Activated CD8-positive, alpha-beta T cell treated with anti-CD3 and anti-CD28 coated beads, Interleukin-2, amount 10 ng/mL, durations not matched to agents 7 days and 5 days (primary cell): ENCODE data around the gene FAM9A. TPM values are rescaled to one million over a fixed set of nuclear protein-coding genes. Genes with fewer than 3 reads are reported as not detected.

Experiments
- ATAC-seq: fragments of 150-1000 bp; cut with Tn5 transposase; one replicate; pipeline ENCODE4 v1.10.0; 2021; ENCODE audit warnings: moderate library complexity
- CTCF ChIA-PET: fragments of 350-600 bp; sonication (Branson Sonifier 250); formaldehyde crosslinking; loops from one replicate; lab custom pipeline; 2021; ENCODE audit warnings: antibody characterized with exemption; lab: Charles Lee
- POLR2A ChIA-PET: fragments of 350-600 bp; sonication (Branson Sonifier 250); formaldehyde crosslinking; loops from one replicate; lab custom pipeline; 2021; ENCODE audit warnings: antibody characterized with exemption; lab: Charles Lee
- DNase-seq: peaks from one replicate; pipeline ENCODE4 v3.0.0-alpha.2; 2020
- H3K27ac Mint-ChIP-seq: one replicate; pipeline ENCODE4 v1.8.0; 2021; ENCODE audit warnings: mild to moderate bottlenecking, mixed read lengths
- H3K27me3 Mint-ChIP-seq: one replicate; pipeline ENCODE4 v1.8.0; 2021; ENCODE audit warnings: low read depth, mixed read lengths
- H3K36me3 Mint-ChIP-seq: one replicate; pipeline ENCODE4 v1.8.0; 2021; ENCODE audit warnings: low read depth, mixed read lengths
- H3K4me1 Mint-ChIP-seq: one replicate; pipeline ENCODE4 v1.8.0; 2021; ENCODE audit warnings: low read depth, mixed read lengths
- H3K4me3 Mint-ChIP-seq: one replicate; pipeline ENCODE4 v1.8.0; 2021; ENCODE audit warnings: mild to moderate bottlenecking, mixed read lengths
- H3K9me3 Mint-ChIP-seq: one replicate; pipeline ENCODE4 v1.8.0; 2022; ENCODE audit warnings: mixed read lengths; ENCODE audit not compliant: insufficient read depth
- total RNA-seq, 2 experiments: library from RNA; stranded (reverse); gene quantifications; one replicate each; pipeline ENCODE4 v1.2.3, GENCODE V29; 2021

Gene FAM9A
- not detected for total RNA-seq

DNA sequence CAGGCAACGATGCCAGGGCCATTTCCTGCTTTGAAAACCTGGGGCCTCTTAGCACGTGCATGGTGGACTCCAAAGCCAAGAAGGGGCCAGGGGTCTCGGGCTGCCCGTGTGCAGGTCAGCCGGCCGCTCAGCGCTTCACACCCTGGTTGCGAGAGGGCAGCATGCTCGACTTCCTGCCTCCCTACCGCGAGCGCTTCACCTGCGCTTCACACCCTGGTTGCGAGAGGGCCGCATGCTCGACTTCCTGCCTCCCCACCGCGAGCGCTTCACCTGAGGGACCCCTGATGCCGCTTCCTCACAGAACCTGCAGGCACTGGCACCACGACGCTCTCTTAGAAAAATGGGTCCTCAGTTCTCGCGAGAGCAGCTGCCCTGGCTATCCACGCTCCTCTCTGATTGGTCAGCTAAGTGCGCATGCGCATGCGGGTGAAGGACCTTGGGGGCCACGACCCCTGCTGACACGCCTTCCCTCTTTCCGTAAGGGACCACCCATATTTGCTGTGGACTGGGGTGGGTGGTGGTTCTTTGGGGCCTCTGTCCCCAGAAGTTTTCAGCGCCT is at the start of gene FAM9A:
Gene FAM9A (minus strand): TSS at position 343 of the 559 bp plus-strand sequence. CDS start 1,212 bp downstream, outside the sequence.
- Mint-ChIP-seq H3K27me3 (no peaks in the 10 kb centered on the region), H3K36me3 (no peaks in the 10 kb centered on the region), H3K27ac (no peak within 1 kb of the TSS), H3K9me3 (no peaks in the 10 kb centered on the region), H3K4me3 (no peak within 1 kb of the TSS), H3K4me1 (no peaks in the 10 kb centered on the region)
- ATAC-seq: no peak
- ChIA-PET POLR2A (no interaction called here), CTCF (no interaction called here)
- DNase-seq: no peak

DNA sequence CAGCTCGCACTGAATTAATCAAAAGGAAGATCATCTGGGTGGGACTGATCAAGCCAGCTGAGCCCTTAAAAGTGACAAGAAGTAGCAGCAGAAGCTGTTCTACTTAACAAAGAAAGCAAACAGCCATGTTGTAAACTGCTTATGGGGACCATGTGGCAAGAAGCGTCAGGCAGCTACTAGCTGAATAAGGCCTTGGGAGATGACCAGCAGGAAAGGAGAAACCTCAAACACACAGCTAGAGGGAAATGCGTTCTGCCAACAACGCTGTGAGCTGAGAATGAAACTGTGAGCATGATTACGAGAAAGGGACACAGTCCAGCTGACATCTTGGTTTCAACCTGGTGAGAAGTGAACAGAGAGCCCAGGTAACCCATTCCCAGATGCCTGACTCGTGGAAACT is 49.3 kb upstream of the FAM9A start:
- H3K27ac Mint-ChIP-seq: no peak overlapping the region
- peaks cover 2% of the 10 kb centered on the region for H3K27me3 Mint-ChIP-seq
- ATAC-seq (no peak), DNase-seq (no peak)
- H3K36me3 Mint-ChIP-seq: no peaks in the 10 kb centered on the region
- H3K9me3 Mint-ChIP-seq: no peaks in the 10 kb centered on the region
- ChIA-PET CTCF (interaction anchor here (0.6 kb wide), 1 partner anchor 462 kb away, joined by 3 read pairs; no protein-coding TSS in a partner anchor), POLR2A (no interaction called here)
- H3K4me1 Mint-ChIP-seq: no peaks in the 10 kb centered on the region
- no peak overlapping the region for H3K4me3 Mint-ChIP-seq

DNA sequence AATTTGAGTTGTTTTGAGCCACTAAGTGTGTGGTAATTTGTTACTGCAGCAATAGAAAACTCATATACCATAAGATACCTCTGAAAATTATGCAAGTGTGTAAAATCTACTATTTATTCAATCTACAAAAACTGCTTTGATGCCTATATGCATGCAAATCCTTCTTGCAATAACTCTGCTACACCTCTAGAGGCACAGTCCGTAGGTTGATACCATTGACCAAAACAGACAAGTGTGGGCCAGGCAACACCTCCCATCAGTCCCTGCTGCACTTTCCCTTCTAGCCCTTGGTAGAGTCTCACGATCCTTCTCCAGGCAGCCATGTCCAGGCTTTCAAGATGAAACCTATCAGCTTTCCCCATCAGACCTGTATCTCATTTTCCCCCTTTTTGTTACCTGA is 48.8 kb upstream of the FAM9A start:
- no peaks in the 10 kb centered on the region for H3K36me3 Mint-ChIP-seq
- POLR2A ChIA-PET: no interaction called here
- no peak for DNase-seq
- no peak for ATAC-seq
- H3K4me1 Mint-ChIP-seq: no peaks in the 10 kb centered on the region
- no peak overlapping the region for H3K4me3 Mint-ChIP-seq
- CTCF ChIA-PET: interaction anchor here (0.6 kb wide), 1 partner anchor 463 kb away, joined by 3 read pairs; no protein-coding TSS in a partner anchor
- H3K27ac Mint-ChIP-seq: no peak overlapping the region
- peaks cover 2% of the 10 kb centered on the region for H3K27me3 Mint-ChIP-seq
- no peaks in the 10 kb centered on the region for H3K9me3 Mint-ChIP-seq

DNA sequence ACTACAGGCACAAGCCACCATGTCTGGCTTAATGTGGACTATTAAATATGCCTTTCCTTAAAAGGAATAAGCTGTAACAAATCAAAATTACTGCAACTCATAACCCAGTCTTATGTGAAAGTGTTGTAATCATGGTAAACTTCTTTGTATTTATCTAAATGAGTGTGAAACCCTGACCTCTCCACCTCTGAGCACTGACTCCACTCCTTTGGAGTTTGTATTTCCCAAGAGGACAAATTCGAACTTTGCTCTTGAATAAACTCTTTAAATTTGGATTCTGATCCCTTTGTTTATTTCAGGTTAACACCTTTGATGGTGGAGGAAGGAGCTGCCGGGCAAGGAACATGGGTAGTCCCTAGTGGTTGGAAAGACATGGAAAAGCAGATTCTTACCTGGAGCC is 48.3 kb upstream of the FAM9A start:
- no peaks in the 10 kb centered on the region for H3K4me1 Mint-ChIP-seq
- H3K4me3 Mint-ChIP-seq: no peak overlapping the region
- H3K27ac Mint-ChIP-seq: no peak overlapping the region
- H3K9me3 Mint-ChIP-seq: no peaks in the 10 kb centered on the region
- DNase-seq: no peak
- ChIA-PET POLR2A (no interaction called here), CTCF (no interaction called here)
- ATAC-seq: no peak
- H3K36me3 Mint-ChIP-seq: no peaks in the 10 kb centered on the region
- peaks cover 2% of the 10 kb centered on the region for H3K27me3 Mint-ChIP-seq

DNA sequence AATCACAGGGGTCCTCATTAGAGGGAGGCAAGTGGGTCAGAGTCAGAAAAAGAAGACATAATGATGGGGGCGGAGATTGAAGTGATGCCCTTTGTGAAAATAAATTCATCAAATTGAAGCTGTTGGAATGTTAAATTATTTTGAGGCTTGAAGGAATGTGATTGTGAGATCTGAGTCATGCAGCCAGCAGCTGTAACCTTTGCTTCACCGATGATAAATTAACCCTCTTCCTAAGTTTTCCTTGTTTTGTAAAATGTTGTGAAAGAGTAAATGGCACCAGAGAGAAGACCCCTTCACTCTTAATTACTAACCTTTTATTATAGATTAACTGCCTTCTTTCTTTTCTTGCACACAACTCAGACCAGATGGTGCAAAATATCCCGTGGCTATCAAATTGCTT is 47.7 kb upstream of the FAM9A start:
- Mint-ChIP-seq H3K4me1 (no peaks in the 10 kb centered on the region), H3K27ac (no peak overlapping the region), H3K4me3 (no peak overlapping the region), H3K27me3 (peaks cover 2% of the 10 kb centered on the region), H3K36me3 (no peaks in the 10 kb centered on the region), H3K9me3 (no peaks in the 10 kb centered on the region)
- ATAC-seq (no peak), DNase-seq (no peak)
- CTCF ChIA-PET: no interaction called here
- POLR2A ChIA-PET: no interaction called here

DNA sequence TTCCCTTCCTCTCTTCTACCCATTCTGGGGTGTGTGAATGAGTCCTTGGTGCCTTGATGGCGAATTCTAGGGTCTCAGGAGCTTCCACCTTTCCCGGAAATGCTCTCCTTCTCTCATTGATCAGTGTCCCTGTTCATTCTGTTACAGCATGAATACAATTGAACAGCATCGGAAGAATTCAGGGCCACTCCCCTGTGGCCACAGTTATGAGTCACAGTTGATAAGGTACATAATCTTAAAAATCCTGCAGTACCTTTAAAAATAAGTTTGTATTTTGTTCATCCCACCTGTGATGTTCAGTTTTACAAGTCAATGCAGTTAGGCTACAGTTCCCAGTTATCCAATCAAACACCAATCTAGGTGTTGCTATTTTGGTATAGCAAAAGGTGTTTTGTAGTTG is 47.3 kb upstream of the FAM9A start:
- Mint-ChIP-seq H3K4me3 (no peak overlapping the region), H3K9me3 (no peaks in the 10 kb centered on the region), H3K36me3 (no peaks in the 10 kb centered on the region), H3K4me1 (no peaks in the 10 kb centered on the region), H3K27ac (no peak overlapping the region), H3K27me3 (peaks cover 2% of the 10 kb centered on the region)
- ChIA-PET POLR2A (no interaction called here), CTCF (no interaction called here)
- DNase-seq (no peak), ATAC-seq (no peak)

DNA sequence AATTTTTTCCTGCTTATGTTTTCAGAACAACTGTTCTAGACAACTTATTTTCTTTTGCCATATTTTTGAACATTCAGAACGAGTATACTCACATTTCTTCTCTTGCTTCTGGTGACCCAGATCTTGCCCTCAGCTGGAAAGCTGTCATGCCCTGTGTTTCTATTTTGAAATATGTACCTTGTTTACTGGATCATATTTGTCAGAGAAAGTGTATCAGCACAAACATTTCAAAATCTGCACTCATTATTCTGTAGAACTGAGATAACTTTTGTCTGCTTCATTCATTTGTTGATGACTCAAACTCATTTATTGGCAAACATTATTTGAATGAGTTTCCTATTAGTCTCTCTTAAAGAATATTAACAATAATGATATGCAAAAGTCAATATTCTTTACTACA is 46.2 kb upstream of the FAM9A start:
- Mint-ChIP-seq H3K4me3 (no peak overlapping the region), H3K27me3 (peaks cover 3% of the 10 kb centered on the region), H3K27ac (no peak overlapping the region), H3K4me1 (no peaks in the 10 kb centered on the region), H3K9me3 (no peaks in the 10 kb centered on the region), H3K36me3 (no peaks in the 10 kb centered on the region)
- POLR2A ChIA-PET: no interaction called here
- ATAC-seq (no peak), DNase-seq (no peak)
- CTCF ChIA-PET: no interaction called here

DNA sequence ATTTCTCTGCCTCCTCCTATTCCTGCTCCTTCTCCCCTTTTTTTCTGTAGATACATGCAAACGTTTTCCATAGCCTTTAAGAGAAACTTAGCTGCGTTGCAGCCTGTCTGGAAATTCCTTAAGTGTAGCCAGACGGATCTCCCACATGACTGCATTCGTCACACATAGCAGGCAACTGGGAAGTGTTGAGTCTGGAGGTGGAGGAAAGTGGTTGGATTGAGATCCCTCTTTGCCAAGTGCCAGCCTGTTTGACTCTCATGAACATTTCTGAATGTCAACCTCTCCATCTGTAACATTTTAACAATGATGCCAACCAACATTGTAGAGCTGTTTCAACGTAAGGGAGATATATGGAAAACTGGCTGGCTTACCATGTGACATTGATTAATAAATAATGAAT is 45.1 kb upstream of the FAM9A start:
- H3K9me3 Mint-ChIP-seq: no peaks in the 10 kb centered on the region
- H3K36me3 Mint-ChIP-seq: no peaks in the 10 kb centered on the region
- peaks cover 3% of the 10 kb centered on the region for H3K27me3 Mint-ChIP-seq
- DNase-seq (no peak), ATAC-seq (no peak)
- CTCF ChIA-PET: no interaction called here
- POLR2A ChIA-PET: no interaction called here
- no peak overlapping the region for H3K4me3 Mint-ChIP-seq
- H3K27ac Mint-ChIP-seq: no peak overlapping the region
- no peaks in the 10 kb centered on the region for H3K4me1 Mint-ChIP-seq

DNA sequence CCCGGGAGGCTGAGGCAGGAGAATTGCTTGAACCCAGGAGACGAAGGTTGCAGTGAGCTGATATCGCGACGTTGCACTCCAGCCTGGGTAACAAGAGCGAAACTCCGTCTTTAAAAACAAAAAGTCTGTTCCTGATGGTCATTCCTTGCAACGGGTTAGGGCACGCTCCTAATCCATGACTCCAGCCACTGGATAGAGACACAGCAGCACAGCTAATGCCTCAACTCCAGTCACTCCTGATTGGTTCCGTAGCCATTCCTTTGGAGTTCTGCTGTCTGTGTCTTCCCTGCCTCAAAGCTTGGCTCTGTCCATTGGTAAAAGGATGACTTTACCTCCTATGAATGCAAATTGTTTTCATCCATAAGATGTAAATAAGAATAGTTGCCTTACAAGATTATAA is 44.3 kb upstream of the FAM9A start:
- Mint-ChIP-seq H3K27ac (no peak overlapping the region), H3K36me3 (no peaks in the 10 kb centered on the region), H3K27me3 (peaks cover 3% of the 10 kb centered on the region), H3K4me1 (no peaks in the 10 kb centered on the region), H3K4me3 (no peak overlapping the region), H3K9me3 (no peaks in the 10 kb centered on the region)
- ChIA-PET CTCF (no interaction called here), POLR2A (no interaction called here)
- no peak for ATAC-seq
- DNase-seq: no peak

DNA sequence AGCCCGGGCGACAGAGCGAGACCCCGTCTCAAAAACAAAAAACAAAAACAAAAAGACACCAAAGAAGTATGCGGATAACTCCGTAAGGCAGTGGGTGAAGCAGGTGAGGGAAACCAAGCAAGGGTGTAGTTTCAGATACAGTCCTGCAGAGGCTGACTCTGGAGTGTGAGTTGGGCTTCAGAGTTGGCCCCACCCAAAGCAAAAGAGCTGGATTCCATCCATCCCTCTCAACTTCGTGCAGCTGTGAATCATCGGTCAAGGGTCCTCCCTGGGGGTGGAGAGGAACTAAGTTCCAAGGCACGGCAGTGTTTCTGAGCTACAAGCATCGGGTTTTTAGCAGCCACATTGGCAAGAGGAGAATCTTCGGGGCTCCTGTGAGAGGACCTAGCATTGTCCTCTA is 43.9 kb upstream of the FAM9A start:
- ATAC-seq: no peak
- no peaks in the 10 kb centered on the region for H3K4me1 Mint-ChIP-seq
- CTCF ChIA-PET: no interaction called here
- no peak for DNase-seq
- POLR2A ChIA-PET: no interaction called here
- H3K27ac Mint-ChIP-seq: no peak overlapping the region
- H3K9me3 Mint-ChIP-seq: no peaks in the 10 kb centered on the region
- H3K27me3 Mint-ChIP-seq: peaks cover 2% of the 10 kb centered on the region
- H3K4me3 Mint-ChIP-seq: no peak overlapping the region
- H3K36me3 Mint-ChIP-seq: no peaks in the 10 kb centered on the region

DNA sequence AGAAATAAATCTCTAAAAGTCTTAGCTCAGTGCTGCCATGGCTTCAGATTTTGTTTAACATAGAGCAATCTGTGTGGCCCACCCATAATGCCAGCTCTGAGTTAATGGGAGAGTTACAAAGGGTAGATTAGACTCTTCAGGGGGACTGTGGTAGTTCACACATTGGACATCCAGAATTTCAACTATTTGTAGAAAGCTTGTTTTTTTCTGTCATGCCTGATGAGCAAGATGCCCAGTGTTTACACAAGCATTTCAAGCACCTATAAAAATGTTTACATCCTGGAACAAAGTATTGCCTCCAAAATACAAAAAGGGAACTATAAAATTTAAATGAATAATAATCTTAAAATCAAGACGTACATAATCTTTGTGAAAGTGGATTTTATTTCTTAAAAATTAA is 43.0 kb upstream of the FAM9A start:
- Mint-ChIP-seq H3K27me3 (peaks cover 2% of the 10 kb centered on the region), H3K27ac (no peak overlapping the region), H3K9me3 (no peaks in the 10 kb centered on the region), H3K4me3 (no peak overlapping the region), H3K4me1 (no peaks in the 10 kb centered on the region), H3K36me3 (no peaks in the 10 kb centered on the region)
- ATAC-seq: no peak
- no peak for DNase-seq
- ChIA-PET POLR2A (interaction anchor here (0.6 kb wide), 1 partner anchor 188 kb away, joined by 3 read pairs; no protein-coding TSS in a partner anchor), CTCF (no interaction called here)

DNA sequence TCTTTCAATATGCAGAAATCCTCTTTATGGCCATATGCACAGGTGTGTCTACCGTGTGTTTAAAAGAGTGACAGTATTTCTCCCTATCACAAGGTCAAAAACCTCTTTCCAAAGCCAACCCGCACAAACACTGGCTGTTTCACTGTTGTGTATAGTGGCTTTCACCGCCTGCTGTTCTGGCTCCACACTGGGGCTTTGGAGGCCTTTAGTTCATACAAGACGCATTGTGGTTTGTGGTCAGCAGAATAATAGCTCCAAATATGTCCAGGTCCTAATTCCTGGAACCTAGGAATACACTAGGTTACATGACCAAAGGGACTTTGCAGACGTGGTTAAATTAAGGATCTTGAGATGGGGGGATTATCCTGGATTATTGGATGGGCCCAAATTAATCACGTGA is 40.7 kb upstream of the FAM9A start:
- Mint-ChIP-seq H3K27me3 (peaks cover 2% of the 10 kb centered on the region), H3K36me3 (no peaks in the 10 kb centered on the region), H3K27ac (no peak overlapping the region), H3K4me1 (no peaks in the 10 kb centered on the region), H3K9me3 (no peaks in the 10 kb centered on the region), H3K4me3 (no peak overlapping the region)
- DNase-seq: no peak
- ChIA-PET CTCF (interaction anchor here (0.9 kb wide), 1 partner anchor 1278 kb away, joined by 3 read pairs; no protein-coding TSS in a partner anchor), POLR2A (no interaction called here)
- ATAC-seq: no peak

DNA sequence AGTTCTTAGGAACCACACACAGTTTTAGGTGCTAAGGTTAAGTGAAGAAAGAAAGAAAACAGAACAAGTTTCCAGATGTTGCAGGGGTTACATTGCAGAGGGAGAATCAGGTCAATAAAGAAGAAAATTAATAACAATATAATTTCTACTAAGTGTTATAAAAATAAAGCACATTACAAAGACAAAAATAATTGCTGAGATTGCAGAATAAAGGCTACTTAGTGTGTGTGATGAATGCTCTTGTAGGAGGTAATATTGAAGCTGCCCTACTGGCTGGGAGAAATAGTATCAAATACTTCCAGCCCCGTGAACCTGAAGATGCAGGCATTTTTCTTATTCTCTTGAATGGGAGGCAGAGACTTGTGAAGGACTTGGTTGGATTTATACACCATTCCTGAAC is 33.2 kb upstream of the FAM9A start:
- ChIA-PET POLR2A (no interaction called here), CTCF (no interaction called here)
- Mint-ChIP-seq H3K27me3 (peaks cover 6% of the 10 kb centered on the region), H3K4me3 (no peak overlapping the region), H3K36me3 (no peaks in the 10 kb centered on the region), H3K4me1 (no peaks in the 10 kb centered on the region), H3K27ac (no peak overlapping the region), H3K9me3 (no peaks in the 10 kb centered on the region)
- ATAC-seq (no peak), DNase-seq (no peak)
